ENCODE results near the gene NCOR1.

The NCOR1 gene

GRCh38 chr17:16108386-16108785, 106.9 kb downstream of the NCOR1 start:
- TF ChIP-seq, protein P1, sequence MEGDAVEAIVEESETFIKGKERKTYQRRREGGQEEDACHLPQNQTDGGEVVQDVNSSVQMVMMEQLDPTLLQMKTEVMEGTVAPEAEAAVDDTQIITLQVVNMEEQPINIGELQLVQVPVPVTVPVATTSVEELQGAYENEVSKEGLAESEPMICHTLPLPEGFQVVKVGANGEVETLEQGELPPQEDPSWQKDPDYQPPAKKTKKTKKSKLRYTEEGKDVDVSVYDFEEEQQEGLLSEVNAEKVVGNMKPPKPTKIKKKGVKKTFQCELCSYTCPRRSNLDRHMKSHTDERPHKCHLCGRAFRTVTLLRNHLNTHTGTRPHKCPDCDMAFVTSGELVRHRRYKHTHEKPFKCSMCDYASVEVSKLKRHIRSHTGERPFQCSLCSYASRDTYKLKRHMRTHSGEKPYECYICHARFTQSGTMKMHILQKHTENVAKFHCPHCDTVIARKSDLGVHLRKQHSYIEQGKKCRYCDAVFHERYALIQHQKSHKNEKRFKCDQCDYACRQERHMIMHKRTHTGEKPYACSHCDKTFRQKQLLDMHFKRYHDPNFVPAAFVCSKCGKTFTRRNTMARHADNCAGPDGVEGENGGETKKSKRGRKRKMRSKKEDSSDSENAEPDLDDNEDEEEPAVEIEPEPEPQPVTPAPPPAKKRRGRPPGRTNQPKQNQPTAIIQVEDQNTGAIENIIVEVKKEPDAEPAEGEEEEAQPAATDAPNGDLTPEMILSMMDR (IDR thresholded peaks at IDR 0.05; ENCODE audit: insufficient read depth, low read depth, low read length, missing control alignments): no peak
- no peak for DNase-seq (ENCODE audit: low read depth)
- H3K4me3 ChIP-seq (ENCODE audit: low read length): no peak overlapping the region

DNA sequence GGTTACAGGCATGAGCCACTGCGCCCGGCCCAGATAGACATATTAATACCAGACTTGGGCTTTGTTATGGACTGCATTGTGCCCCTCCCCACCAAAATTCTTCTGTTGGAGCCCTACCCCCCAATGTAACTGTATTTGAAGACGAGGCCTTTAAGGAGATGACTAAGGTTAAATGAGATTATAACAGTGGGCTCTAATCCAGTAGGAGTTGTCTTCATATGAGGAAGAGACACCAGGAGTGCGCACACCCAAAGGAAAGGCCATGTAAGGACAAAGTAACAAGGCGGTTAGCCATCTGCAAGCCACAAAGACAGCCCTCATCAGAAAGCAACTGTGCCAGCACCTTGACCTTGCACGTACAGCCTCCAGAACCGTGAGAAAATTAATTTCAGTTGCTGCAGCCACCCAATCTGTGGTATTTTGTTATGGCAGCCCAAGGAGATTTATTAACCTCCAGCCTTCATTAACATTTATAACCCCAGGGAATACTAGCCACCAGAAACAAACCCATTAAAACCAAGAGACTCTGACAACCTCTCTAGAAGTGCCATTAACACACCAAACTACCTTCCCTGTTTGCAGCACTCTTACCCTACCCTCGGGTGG, 108.1 kb downstream of the NCOR1 start:
- TF ChIP-seq, protein P1 (IDR thresholded peaks at IDR 0.05; ENCODE audit: insufficient read depth, low read depth, low read length, missing control alignments): no peak
- H3K4me3 ChIP-seq (ENCODE audit: low read length): no peak overlapping the region
- no peak for DNase-seq (ENCODE audit: low read depth)

- no peak overlapping the region for H3K4me3 ChIP-seq (ENCODE audit: low read length)
- peak; percentile 8 for DNase-seq (ENCODE audit: low read depth)
- TF ChIP-seq, protein P1 (IDR thresholded peaks at IDR 0.05; ENCODE audit: insufficient read depth, low read depth, low read length, missing control alignments): no peak
Observed at GRCh38 chr17:16106161-16106891, 109.0 kb downstream of the NCOR1 start.

GRCh38 chr17:16104189-16104588, 111.1 kb downstream of the NCOR1 start:
- H3K4me3 ChIP-seq (ENCODE audit: low read length): no peak overlapping the region
- no peak for DNase-seq (ENCODE audit: low read depth)
- TF ChIP-seq, protein P1 (IDR thresholded peaks at IDR 0.05; ENCODE audit: insufficient read depth, low read depth, low read length, missing control alignments): no peak

DNA sequence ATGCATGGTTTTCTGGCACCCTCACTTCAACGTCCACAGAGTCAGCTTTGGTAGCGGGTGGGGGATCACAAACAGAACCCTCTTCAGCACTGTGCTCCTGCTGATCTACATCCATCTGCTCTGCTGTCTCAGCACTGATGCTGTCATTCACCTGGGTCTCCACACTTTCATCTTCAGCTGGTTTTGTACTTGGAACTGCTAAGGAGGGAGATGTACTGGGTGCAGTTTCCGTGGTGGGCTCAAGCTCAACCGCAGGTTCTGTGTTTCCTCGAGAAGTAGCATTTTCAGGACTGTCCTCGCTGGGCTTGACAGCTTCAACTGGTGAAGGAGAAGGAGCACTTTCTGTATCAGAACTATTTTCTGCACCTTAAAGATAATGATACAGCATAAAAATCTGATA, 113.9 kb downstream of the NCOR1 start:
- H3K4me3 ChIP-seq (ENCODE audit: low read length): no peak overlapping the region
- TF ChIP-seq, protein P1 (IDR thresholded peaks at IDR 0.05; ENCODE audit: insufficient read depth, low read depth, low read length, missing control alignments): no peak
- no peak for DNase-seq (ENCODE audit: low read depth)

- H3K4me3 ChIP-seq (ENCODE audit: low read length): no peak overlapping the region
- DNase-seq (ENCODE audit: low read depth): peak; percentile 52
- TF ChIP-seq, protein P1 (IDR thresholded peaks at IDR 0.05; ENCODE audit: insufficient read depth, low read depth, low read length, missing control alignments): peak; percentile 17
Observed at GRCh38 chr17:16100737-16101400, 114.5 kb downstream of the NCOR1 start.
